ENCODE measurements around the gene ZNF483.
A peak's percentile ranks its signal among the peaks of the same experiment; 100 is the strongest.
"Not testable (repeated sequence)": the region's sequence is repeated elsewhere in the genome, so short reads cannot be mapped to it uniquely, and the experiment has no call there.

Gene ZNF483

DNA sequence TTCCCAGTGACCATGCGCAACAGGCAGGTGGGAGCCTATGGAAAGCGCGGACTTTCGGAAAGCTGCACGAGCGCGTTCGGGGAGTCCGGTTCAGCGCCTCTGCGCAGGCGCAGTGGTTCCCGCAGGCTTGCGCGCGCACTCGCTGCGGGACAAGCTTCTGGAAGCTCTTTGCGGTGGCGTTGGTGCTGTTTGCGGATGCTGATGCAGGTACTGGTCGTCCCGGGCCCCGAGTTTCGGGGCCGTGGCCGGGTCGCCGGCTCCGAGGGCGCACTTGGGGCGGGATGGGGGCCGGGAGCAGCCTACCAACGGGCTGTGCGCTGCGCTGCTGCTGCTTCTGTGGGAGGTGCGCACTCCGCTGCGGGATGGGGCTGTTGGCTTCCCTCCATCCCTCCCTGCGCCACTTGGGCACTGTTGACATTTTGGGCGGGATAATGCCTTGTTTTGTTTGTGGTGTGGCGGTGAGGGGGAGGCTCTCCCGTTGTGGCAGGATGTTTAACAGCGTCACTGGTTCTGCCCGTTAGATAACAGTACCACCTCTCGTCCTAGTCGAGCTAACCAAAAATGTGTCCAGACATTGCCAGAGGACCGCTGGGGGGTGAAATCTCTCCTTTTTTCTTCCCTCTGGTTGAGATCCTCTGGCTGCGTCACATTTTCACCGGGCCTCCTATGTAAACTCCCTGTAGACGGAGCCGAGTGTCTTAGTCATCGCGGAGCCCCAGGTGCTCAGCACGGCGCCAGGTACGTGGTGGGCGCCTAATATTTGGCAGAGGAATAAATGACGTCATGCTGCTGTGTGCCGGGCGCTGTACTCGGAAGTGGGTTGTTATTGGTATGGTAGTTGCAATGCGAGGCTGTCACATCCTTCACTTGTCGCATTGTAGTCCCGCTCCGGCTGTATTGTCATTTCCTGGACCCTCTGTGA, at the start of gene ZNF483:
TSS of gene ZNF483 (plus strand) at position 124 of the 922 bp plus-strand sequence. CDS start 2,217 bp downstream, outside the sequence.
- peak; percentile 94 for DNase-seq

- no peak for DNase-seq
These were observed 49.8 kb upstream of the ZNF483 start for GRCh38 chr9:111475195-111475594.

GRCh38 chr9:111477677-111478076, 47.3 kb upstream of the ZNF483 start:
- no peak for DNase-seq

- no peak for DNase-seq
These were observed 42.9 kb upstream of the ZNF483 start for GRCh38 chr9:111481885-111482636.

DNA sequence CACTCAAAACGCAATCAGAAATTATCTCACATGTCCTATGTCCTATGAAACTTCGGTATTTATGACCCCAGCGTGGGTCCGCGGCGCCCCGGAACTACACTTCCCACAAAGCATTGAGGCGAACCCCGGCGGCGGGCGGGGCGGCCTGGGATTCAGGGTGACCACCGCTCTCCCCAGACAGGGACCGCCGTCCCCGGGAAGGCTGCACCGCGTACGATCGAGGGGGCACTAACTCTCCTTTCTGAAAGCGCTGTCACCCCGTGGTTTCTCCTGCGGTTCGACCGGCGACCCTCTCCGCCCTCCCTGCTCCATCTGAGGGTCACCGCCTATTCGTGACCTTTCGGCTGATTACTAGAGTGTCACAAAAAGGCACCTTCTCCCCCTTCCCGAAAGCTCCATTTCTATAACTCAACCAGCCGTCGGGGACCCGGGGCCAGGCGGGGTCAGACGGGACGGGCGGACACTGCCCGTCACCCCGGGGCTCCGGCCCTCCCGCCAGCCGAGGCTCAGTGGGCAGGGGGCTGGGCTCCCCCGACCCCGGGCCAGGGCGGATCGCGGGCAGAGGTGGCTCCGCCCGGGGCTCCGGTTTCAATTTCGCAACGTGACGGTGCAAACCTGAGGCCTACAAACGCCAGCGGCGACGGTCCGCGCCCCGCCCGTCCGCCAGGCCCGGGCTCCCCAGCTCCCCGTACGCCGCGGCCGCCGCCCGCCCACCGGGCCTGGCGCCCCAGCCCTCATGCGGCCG, 42.1 kb upstream of the ZNF483 start:
- peak; percentile 91 for DNase-seq

DNA sequence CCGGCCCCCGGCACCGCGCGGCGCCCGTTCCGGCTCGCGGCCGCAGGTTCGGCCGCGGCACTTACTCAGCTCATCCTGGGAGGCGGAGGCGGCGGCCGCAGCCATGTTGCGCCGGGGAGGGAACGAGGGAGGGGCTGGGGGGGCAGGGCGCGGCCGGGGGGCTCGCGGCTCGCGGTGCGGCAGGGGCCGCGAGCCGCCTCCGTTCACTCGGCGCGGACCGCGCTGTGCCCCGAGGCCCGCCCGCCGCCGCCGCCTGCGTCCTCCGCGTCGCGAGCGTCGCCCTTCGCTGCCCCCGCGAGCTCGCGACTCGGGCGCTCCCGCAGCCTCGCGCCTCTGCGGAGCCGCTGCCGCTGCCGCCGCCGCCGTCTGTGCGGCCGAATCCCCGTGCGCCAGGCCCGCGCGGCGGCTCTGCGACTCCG, 41.5 kb upstream of the ZNF483 start:
- no peak for DNase-seq

DNA sequence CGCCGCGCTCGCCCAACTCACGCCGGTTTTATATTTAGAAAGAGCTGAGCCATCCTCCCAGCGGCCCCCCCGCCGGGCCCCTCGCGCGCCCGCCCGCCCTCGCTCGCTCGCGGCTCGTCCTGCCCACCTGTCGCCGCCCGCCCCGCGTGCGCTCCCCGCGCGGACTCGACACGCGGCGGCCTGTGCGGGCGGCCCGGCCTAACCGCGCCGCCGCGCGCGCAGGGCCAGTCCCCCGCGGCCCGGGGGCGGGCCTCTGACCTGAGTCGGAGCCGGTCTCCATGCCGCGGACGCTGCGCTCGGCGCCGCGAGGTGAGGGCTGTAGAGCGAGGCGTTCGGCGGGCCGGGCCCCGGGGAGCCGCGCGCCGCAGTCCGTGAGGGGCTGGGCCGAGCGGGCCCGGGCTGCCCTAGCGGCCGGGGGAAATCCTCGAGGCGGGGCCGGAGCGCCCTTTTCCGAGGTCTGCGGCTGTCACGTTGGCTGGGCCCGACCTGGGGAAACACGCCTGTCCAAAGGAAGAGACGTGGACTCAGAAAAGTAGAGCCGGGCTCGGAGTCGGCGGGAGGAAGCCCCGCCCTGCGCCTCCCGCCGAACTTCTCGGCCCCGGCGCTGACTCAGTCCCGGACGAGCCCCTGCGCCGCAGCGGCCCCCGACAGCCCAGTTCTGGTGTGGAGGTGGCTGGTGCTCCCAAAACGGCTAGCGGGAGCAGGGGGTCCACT, 41.0 kb upstream of the ZNF483 start, which contains the start of gene ECPAS:
TSS of gene ECPAS (minus strand) at position 526 of the 714 bp plus-strand sequence. CDS start 11,465 bp downstream, outside the sequence.
- DNase-seq = peak; percentile 85

- no peak for DNase-seq
These were observed 40.4 kb upstream of the ZNF483 start for GRCh38 chr9:111484572-111484894.

DNA sequence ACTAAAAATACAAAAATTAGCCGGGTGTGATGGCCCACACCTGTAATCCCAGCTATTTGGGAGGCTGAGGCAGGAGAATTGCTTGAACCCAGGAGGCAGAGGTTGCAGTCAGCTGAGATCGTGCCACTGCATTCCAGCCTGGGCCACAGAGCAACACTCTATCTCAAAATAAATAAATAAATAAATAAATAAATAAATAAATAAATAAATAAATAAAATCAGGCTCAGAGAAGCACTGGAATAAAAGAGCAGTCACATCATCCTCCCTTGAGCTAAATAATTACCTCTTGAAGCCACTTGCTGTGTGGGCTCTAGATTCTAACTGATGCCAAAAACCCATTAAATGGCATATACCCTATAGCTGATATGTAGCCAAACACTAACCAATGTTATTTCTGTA, 27.8 kb upstream of the ZNF483 start:
- not testable (repeated sequence) for DNase-seq

DNA sequence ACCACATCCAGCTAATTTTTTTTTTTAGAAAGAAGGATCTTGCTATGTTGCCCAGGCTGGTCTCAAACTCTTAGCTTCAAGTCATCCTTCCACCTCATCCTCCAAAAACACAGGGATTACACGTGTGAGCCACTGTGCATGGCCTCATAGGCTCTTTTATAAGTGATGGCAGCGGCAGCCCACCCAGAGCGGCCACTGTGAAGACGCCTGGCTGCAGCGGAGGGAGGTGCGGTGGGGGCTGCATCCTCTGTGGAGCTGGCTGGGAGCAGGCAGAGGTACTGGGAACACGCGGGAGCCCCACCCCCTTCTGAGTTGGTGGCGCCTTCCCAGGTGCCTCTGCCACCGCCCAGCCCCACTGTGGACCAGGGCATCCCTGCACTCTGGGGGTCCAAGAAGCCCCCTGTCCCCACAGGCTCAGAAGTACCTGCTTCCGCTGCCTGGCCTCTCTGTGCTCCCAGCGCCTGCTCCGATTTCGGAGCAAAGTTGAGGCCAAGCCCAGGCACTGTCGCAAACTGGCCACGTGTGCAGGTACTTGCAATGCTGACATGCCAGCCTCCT, 23.9 kb upstream of the ZNF483 start:
- DNase-seq = no peak

DNA sequence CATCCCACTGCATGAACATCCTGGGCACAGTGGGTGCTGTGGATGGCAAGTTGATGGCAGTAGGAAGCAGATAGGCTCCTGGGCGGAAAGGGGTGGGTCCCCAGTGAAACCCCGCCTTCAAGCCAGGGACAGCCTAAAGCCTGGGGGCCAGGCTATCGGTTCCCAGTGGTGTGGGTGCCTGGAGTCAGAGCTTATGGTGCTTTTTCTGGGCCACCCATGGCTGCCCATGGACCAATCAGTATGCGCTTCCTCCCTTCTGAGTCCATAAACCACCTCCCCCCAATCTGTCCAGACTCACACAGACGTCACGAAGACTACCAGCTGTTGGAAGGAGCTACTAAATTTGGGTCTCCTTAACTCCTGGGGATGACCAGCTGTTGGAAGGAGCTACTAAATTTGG, 23.3 kb upstream of the ZNF483 start:
- no peak for DNase-seq

- DNase-seq = no peak
These were observed 22.5 kb upstream of the ZNF483 start for GRCh38 chr9:111502506-111502905.

DNA sequence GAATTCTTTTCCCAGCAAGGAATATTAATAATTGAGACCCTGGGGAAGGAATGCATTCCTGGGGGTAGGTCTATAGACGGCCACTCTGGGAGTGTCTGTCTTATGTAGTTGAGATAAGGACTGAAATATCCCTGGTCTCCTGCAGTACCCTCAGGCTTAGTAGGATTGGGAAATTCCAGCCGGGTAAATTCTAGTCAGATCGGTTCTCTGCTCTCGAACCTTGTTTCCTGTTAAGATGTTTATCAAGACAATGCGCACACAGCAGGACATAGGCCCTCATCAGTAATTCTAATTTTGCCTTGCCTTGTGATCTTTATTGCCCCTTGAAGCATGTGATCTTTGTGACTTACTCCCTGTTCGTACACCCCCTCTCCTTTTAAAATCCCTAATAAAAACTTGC, 13.4 kb upstream of the ZNF483 start:
- DNase-seq = not testable (repeated sequence)

DNA sequence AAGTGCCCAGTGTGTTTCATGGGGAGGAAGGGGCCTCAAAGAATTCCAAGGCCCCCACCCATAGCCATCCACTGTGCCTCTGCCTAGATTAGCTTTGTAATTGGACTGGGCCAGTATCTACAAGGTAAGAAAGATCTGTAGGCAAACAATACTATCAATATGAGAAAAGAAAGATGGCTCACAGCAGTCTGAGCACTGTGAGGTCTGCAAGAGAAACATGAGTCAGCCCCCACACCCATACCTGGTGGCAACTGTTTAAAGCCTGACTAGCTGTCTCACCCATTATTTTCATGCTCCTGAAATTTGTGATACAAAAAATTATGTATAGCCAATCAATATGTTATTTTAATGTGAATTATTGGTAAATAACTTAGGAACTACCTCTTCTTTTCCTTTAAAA, 10.0 kb upstream of the ZNF483 start:
- no peak for DNase-seq

DNA sequence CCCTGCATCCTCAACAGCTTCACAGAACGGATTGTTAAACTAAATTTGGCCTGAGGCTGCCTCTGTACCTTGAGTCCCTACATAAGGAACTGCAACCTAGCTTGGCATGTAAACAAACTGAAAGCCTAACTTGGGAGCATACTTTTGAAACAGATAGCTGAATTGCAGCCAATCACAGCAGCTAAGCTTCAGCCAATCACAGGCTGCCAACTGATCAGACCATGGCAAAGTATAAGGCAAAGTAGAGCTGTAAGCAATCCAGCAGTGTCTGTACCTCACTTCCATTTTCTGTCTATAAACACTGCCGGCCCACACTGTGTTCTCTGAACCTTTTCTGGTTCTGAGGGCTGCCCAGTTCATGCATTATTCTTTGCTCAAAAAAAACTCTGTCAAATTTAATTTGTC, 8.9 kb upstream of the ZNF483 start:
- no peak for DNase-seq

GRCh38 chr9:111524731-111525055, 286 bp upstream of the ZNF483 start:
- no peak for DNase-seq

GRCh38 chr9:111527347-111527746, 2.4 kb downstream of the ZNF483 start:
- DNase-seq = no peak

GRCh38 chr9:111529787-111530186, 4.8 kb downstream of the ZNF483 start:
- DNase-seq = no peak

GRCh38 chr9:111531716-111532115, 6.7 kb downstream of the ZNF483 start:
- no peak for DNase-seq

- DNase-seq = no peak
These were observed 8.3 kb downstream of the ZNF483 start for GRCh38 chr9:111533099-111533790.

GRCh38 chr9:111542497-111543254, 17.7 kb downstream of the ZNF483 start:
- DNase-seq = no peak

Data from retina (tissue), 1 donor.